ENCODE data around the gene ZNF367. TPM values are rescaled to one million over a fixed set of nuclear protein-coding genes. Genes with fewer than 3 reads are reported as not detected.

Gene ZNF367
- total RNA-seq (2022; extraction: Qiagen RNA extraction; ENCODE audit: low read depth) = 5.1 to 6.3 TPM (median 5.8 TPM) in 5 replicates

GRCh38 chr9:96418083-96418919, at the start of gene ZNF367:
Gene ZNF367 (minus strand): TSS chr9:96418370. CDS start chr9:96418032, 338 bp downstream.

GRCh38 chr9:96449845-96450612, 31.9 kb upstream of the ZNF367 start, which contains the start of gene HABP4:
Gene HABP4 (plus strand): TSS chr9:96450169. CDS start chr9:96450280, 111 bp downstream.

GRCh38 chr9:96383165-96383942, 34.8 kb downstream of the ZNF367 start, which contains the start of gene SLC35D2:
Gene SLC35D2 (minus strand): TSS chr9:96383711. CDS start chr9:96383634, 77 bp downstream.

Other genes starting within 250 kb of the ZNF367 start
- gene HSD17B3, start 116.2 kb downstream of the ZNF367 start, total RNA-seq (2022; extraction: Qiagen RNA extraction; ENCODE audit: low read depth) = 0.17 TPM in 1 of 5 replicates, not detected in the others
- gene SLC35D2, start 34.7 kb downstream of the ZNF367 start, total RNA-seq (2022; extraction: Qiagen RNA extraction; ENCODE audit: low read depth) = 15.3 to 20.5 TPM (median 19.4 TPM) in 5 replicates
- 13.7 to 17.9 TPM (median 16.2 TPM) in 5 replicates for gene HABP4, start 31.8 kb upstream of the ZNF367 start, total RNA-seq (2022; extraction: Qiagen RNA extraction; ENCODE audit: low read depth)
- 9.2 to 12.3 TPM (median 9.7 TPM) in 5 replicates for gene CDC14B, start 201.5 kb upstream of the ZNF367 start, total RNA-seq (2022; extraction: Qiagen RNA extraction; ENCODE audit: low read depth)
- 10.7 to 15.1 TPM (median 13.5 TPM) in 5 replicates for gene PRXL2C, start 236.9 kb upstream of the ZNF367 start, total RNA-seq (2022; extraction: Qiagen RNA extraction; ENCODE audit: low read depth)